ENCODE results near the gene CDC14A. TPM values are rescaled to one million over a fixed set of nuclear protein-coding genes. Genes with fewer than 3 reads are reported as not detected.

CDC14A gene
- total RNA-seq, 6 experiments from 2014 or later: 2.4 to 5.1 (median 3.0) TPM

GRCh38 chr1:100320311-100321099, 31.8 kb upstream of the CDC14A start:
- Mint-ChIP-seq H3K9me3 (peaks cover 9% of the 10 kb centered on the region; the same call in 1 of the 2 replicates), H3K4me3 (no peak overlapping the region), H3K4me1 (ENCODE audit: low read depth) (peaks cover 8% of the 10 kb centered on the region; the same call in 1 of the 2 replicates), H3K27me3 (ENCODE audit: insufficient read depth) (no peaks in the 10 kb centered on the region; the same call in none of the 2 replicates), H3K27ac (no peak overlapping the region), H3K36me3 (ENCODE audit: low read depth) (peaks cover 5% of the 10 kb centered on the region; the same call in 1 of the 2 replicates)
- DNase-seq: no peak
- no peak for TF ChIP-seq CTCF (IDR thresholded peaks at IDR 0.05)

GRCh38 chr1:100321100-100321493, 31.2 kb upstream of the CDC14A start:
- Mint-ChIP-seq H3K4me3 (no peak overlapping the region), H3K36me3 (ENCODE audit: low read depth) (peaks cover 5% of the 10 kb centered on the region; the same call in 1 of the 2 replicates)

GRCh38 chr1:100321506-100321905, 30.8 kb upstream of the CDC14A start:
- no peak for DNase-seq
- H3K9me3 Mint-ChIP-seq: no peaks in the 10 kb centered on the region
- peaks cover 5% of the 10 kb centered on the region; the same call in 1 of the 2 replicates for H3K36me3 Mint-ChIP-seq (ENCODE audit: low read depth)
- TF ChIP-seq CTCF (IDR thresholded peaks at IDR 0.05): no peak
- H3K27ac Mint-ChIP-seq: no peak overlapping the region
- no peaks in the 10 kb centered on the region; the same call in none of the 2 replicates for H3K27me3 Mint-ChIP-seq (ENCODE audit: insufficient read depth)
- no peak overlapping the region for H3K4me3 Mint-ChIP-seq
- H3K4me1 Mint-ChIP-seq (ENCODE audit: low read depth): peaks cover 8% of the 10 kb centered on the region; the same call in 1 of the 2 replicates

More at GRCh38 chr1:100321100-100321493, 31.2 kb upstream of the CDC14A start:
- DNase-seq: no peak
- Mint-ChIP-seq H3K9me3 (peaks cover 3% of the 10 kb centered on the region; the same call in 1 of the 2 replicates), H3K27ac (no peak overlapping the region), H3K4me1 (ENCODE audit: low read depth) (peaks cover 8% of the 10 kb centered on the region; the same call in 1 of the 2 replicates), H3K27me3 (ENCODE audit: insufficient read depth) (no peaks in the 10 kb centered on the region; the same call in none of the 2 replicates)
- no peak for TF ChIP-seq CTCF (IDR thresholded peaks at IDR 0.05)

- peaks cover 5% of the 10 kb centered on the region; the same call in 1 of the 2 replicates for H3K36me3 Mint-ChIP-seq (ENCODE audit: low read depth)
- no peak for TF ChIP-seq CTCF (IDR thresholded peaks at IDR 0.05)
- DNase-seq: no peak
- no peak overlapping the region for H3K4me3 Mint-ChIP-seq
- H3K27me3 Mint-ChIP-seq (ENCODE audit: insufficient read depth): no peaks in the 10 kb centered on the region; the same call in none of the 2 replicates
- peaks cover 8% of the 10 kb centered on the region; the same call in 1 of the 2 replicates for H3K4me1 Mint-ChIP-seq (ENCODE audit: low read depth)
- H3K27ac Mint-ChIP-seq: no peak overlapping the region
- no peaks in the 10 kb centered on the region for H3K9me3 Mint-ChIP-seq
Observed at GRCh38 chr1:100322436-100323211, 29.7 kb upstream of the CDC14A start.

- no peak for TF ChIP-seq CTCF (IDR thresholded peaks at IDR 0.05)
- Mint-ChIP-seq H3K4me3 (no peak overlapping the region), H3K27me3 (ENCODE audit: insufficient read depth) (peaks cover 2% of the 10 kb centered on the region), H3K27ac (no peak overlapping the region), H3K4me1 (ENCODE audit: low read depth) (peaks cover 8% of the 10 kb centered on the region; the same call in 1 of the 2 replicates), H3K36me3 (ENCODE audit: low read depth) (peaks cover 5% of the 10 kb centered on the region; the same call in 1 of the 2 replicates), H3K9me3 (no peaks in the 10 kb centered on the region)
- DNase-seq: no peak
Observed at GRCh38 chr1:100323419-100324106, 28.7 kb upstream of the CDC14A start.
